ENCODE results near the gene FBXO10.
"Not testable (repeated sequence)": the region's sequence is repeated elsewhere in the genome, so short reads cannot be mapped to it uniquely, and the experiment has no call there.

Gene FBXO10

GRCh38 chr9:37471942-37472684, 104.1 kb downstream of the FBXO10 start:
- no peak for DNase-seq

GRCh38 chr9:37468620-37469019, 107.6 kb downstream of the FBXO10 start:
- no peak for DNase-seq

DNA sequence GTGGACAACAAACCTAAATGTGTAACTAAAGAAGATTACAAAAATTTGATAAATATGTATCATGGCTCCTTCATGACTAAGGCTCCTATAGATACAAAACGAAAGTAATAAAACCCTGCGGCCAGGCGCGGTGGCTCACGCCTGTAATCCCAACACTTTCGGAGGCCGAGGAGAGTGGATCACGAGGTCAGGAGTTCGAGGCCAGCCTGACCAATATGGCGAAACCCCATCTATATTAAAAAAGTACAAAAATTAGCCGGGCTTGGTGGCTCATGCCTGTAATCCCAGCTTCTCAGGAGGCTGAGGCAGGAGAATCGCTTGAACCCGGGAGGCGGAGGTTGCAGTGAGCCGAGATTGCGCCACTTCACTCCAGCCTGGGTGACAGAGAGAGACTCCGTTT, 108.7 kb downstream of the FBXO10 start:
- DNase-seq: not testable (repeated sequence)

DNA sequence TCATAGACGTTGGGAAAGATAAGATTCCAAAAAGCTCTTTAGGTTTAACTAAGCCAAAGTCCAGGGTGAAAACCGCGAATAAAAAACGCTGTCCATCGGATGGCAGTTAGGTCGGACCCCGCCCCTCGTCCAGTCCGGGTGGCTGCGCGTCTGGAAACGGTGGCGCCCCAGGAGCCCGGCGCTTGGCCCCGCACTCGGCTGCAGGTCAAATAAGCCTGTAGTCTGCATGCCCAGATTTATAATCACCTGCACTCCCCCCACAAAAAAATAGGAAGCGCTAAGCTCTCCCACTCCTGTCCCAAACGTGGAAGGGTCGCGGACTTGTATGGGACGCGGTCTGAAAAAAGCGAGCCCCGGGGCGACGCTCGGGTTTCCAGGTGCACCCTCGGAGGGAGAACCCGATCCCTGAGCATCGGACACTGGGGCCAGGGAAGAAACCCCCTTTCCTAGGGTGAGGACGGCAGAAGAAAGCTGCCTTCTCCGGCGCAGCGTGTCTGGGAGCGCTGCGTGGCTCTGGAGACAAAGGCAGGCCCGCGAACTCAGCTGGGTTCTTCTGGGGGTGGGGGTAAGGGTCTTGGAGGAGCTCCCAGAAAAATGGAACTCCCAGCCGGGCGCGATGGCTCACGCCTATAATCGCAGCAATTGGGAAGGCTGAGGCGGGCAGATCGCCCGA, 110.0 kb downstream of the FBXO10 start:
- DNase-seq: no peak

DNA sequence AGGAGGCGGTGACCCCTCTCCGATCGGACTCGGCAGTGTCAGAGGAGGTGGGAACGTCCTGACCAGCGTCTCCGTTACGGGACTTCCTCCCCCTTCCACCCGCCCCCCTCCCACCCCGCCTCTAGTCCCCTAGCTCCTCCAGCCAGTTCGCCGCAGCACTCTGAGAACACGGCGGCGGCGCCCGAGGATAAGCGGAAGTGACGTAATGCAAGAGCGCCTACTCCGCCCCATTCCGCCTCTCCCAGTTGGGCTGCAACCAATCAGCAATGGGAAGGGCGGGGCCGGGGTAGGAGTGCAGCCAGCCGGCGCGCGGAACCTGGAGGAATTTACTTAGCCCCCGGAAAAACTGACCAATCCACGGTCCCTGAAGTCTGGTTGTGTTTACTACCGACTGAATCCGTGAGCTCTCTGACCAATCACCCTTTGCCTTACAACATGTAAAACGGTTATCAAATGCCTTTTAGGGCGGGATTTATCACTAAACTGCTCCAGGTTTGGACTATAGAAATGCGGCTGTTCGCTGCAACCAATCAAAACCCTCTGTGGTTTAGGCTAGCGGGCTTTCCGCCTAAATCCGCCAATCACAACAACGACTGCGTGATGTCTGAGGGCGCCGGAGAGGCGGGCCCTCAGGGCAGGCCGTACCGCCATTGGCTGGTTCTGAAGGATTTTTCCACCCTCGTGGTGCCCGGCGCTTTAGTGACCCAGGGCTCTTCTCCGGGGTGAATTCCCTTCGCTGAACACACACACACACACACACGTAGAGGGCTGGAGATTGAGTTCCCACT, 110.7 kb downstream of the FBXO10 start, which contains the start of gene ZBTB5:
ZBTB5 (minus strand) TSS at position 202 of the 788 bp plus-strand sequence. CDS start 22,899 bp downstream, outside the sequence.
- peak; percentile 100 for DNase-seq

DNA sequence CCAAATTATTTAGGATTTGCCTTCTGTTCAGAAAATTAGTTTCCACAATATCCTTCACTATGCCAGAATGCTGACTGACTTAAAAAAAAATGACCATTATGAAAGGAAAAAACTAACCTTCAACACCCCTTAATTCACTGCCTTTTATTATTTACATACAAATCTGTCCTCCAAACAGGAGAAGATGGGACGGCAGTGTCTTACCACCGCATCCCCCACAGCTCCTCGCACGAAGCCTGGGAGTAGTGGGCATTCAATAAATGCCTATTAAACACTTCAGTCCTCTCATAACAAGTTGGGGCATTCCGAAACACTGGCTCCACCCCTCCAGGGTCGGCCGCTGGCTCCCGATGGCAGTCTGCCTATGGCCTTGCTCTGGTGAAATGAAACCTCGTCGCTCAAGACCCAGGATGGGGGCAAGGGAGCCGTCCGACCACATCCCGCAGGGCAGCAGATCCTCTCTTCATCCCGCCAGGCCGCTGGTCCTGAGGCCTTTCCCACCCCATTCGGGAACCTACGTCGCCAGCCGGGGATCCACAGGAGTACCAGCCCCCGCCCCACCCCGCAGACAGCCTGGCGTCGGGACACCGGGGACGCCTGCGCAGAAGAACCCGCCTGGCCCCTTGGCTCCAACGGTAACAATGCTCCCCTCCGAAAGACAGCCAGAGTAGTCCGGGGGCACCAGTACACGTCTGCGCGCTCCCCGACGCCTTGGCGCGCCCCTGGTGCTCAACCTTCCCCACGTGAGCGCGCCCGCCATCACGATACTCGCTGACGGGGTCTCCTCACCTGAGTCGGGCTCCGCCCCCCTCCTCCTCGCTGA, 111.5 kb downstream of the FBXO10 start:
- DNase-seq: no peak

- no peak for DNase-seq
Observed at GRCh38 chr9:37464006-37464405, 112.2 kb downstream of the FBXO10 start.

Data from NCI-H1436 treated with DMSO at 0.1 percent for 48 hours (cell line).